Small intestine (tissue), 7 donors: ENCODE measurements around the gene DPH1. TPM values are rescaled to one million over a fixed set of nuclear protein-coding genes. Genes with fewer than 3 reads are reported as not detected.

Experiments used
- DNase-seq, 2 donors: peaks; one replicate each; pipeline versions ENCODE4 v3.0.0 to v3.0.0-alpha.2; 2013
- FAIRE-seq: peaks from 2 replicates; lab custom pipeline; 2012; peaks lifted over from hg19 to GRCh38; lab: Jason Lieb, UNC
- H3K27ac ChIP-seq, 3 donors: one replicate each; pipeline ENCODE4 v1.5.1; 2013; ENCODE audit warnings: low read length in 2 of 3, mild to moderate bottlenecking in 2 of 3, control low read depth in 1 of 3, inconsistent platforms in 1 of 3, low read depth in 1 of 3, moderate library complexity in 1 of 3
- H3K27me3 ChIP-seq, 3 donors: one replicate each; pipeline ENCODE4 v1.6.1; 2013; ENCODE audit warnings: low read length in 3 of 3, inconsistent platforms in 1 of 3; ENCODE audit not compliant: control insufficient read depth in 3 of 3, insufficient read depth in 3 of 3
- H3K36me3 ChIP-seq, 3 donors: one replicate each; pipeline ENCODE4 v1.6.1; 2013; ENCODE audit warnings: low read length in 3 of 3, inconsistent platforms in 1 of 3, low read depth in 1 of 3, mild to moderate bottlenecking in 1 of 3, moderate library complexity in 1 of 3; ENCODE audit not compliant: control insufficient read depth in 3 of 3, insufficient read depth in 2 of 3
- H3K4me1 ChIP-seq, 3 donors: one replicate each; pipeline ENCODE4 v1.6.1; 2013; ENCODE audit warnings: low read length in 2 of 3, inconsistent platforms in 1 of 3, low read depth in 1 of 3, mild to moderate bottlenecking in 1 of 3, moderate library complexity in 1 of 3; ENCODE audit not compliant: control insufficient read depth in 3 of 3, insufficient read depth in 2 of 3
- H3K4me3 ChIP-seq, 3 donors: one replicate each; pipeline ENCODE4 v1.5.1; 2013; ENCODE audit warnings: low read length in 3 of 3, control low read depth in 1 of 3, inconsistent platforms in 1 of 3, low read depth in 1 of 3, mild to moderate bottlenecking in 1 of 3, moderate library complexity in 1 of 3
- H3K9me3 ChIP-seq, 2 donors: one replicate each; pipeline ENCODE4 v1.6.1; 2013; ENCODE audit warnings: low read depth in 1 of 2, low read length in 1 of 2; ENCODE audit not compliant: control insufficient read depth in 2 of 2, insufficient read depth in 1 of 2
- WGBS, 3 donors: extraction: QIAGEN DNeasy Blood & Tissue Kit; methylation state at CpG; one replicate each; pipeline ENCODE4 v1.1.7; 2013; 5-methylcytosine and 5-hydroxymethylcytosine counted together
- polyA plus RNA-seq, 4 donors: library from polyadenylated mRNA; stranded (reverse) in 3 of 4; unstranded in 1 of 4; fragments of 200-250 nt in 3 of 4; fragments of 120-200 nt in 1 of 4; gene quantifications; one replicate each; pipeline versions ENCODE4 v1.2.1 to v1.2.3, GENCODE V29; 2013
- donor health status: healthy with polysubstance abuse.
- donor health status: control.
- donor health status: control.
- donor health status: Bipolar disorder and iron deficiency.
- donor health status: healthy.

DPH1 gene
- polyA plus RNA-seq, 4 donors = 11.6 to 40.2 (median 15.8) TPM

DNA sequence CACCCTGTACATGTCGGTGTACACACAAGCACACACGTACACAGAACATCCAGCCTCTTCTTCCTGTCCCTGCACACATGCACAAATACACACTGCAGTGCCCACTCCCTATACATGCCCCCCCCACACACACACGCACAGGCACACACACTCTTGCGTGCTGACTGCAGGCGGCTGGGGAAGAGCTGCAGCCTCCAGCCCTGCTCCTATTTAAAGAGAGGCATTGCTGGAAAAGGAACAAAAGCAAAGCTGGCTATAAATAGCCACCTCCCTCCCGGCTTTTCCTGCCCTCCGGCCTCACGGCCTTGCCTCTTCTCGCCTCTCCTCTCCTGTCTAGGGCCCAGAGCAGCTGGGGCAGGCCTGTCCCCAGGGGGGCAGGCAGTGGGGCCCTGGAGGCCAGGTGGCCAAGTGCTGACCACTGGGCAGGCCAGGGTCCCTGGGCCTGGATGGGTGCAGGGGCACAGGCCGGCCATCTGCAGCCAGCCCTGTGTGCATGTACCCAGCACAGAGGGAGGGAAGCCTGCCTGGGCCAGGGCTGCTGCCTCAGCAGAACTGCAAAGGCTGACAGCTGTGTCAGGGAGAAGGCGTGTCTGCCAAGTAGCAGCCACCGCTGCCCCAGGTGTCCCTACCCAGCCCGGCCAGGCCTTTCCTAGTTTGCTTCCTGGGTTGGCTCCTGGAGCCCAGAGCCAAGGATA is 30.2 kb upstream of the DPH1 start:
- FAIRE-seq (no peak), DNase-seq (peak; percentile 82 to 86)
- H3K4me1 ChIP-seq = peaks cover 0 to 37% (median 0%) of the 10 kb centered on the region in 3 donors
- H3K9me3 ChIP-seq = no peaks in the 10 kb centered on the region
- 33 to 47% (median 37%) methylated on average over 13 of the region's 13 CpGs for WGBS, 3 donors
- peaks cover 0 to 42% (median 0%) of the 10 kb centered on the region in 3 donors for H3K36me3 ChIP-seq
- no peak overlapping the region for H3K4me3 ChIP-seq
- peaks cover 0 to 2% (median 0%) of the 10 kb centered on the region in 3 donors for H3K27me3 ChIP-seq
- H3K27ac ChIP-seq = peak overlapping the region; percentile 12 to 57 (median 49)

- DNase-seq (no peak), FAIRE-seq (no peak)
- 82 to 89% (median 82%) methylated on average over 16 of the region's 16 CpGs for WGBS, 3 donors
- Histone ChIP-seq H3K27ac (no peak overlapping the region), H3K9me3 (no peaks in the 10 kb centered on the region), H3K36me3 (peaks cover 0 to 65% (median 0%) of the 10 kb centered on the region in 3 donors), H3K4me1 (peaks cover 0 to 21% (median 0%) of the 10 kb centered on the region in 3 donors), H3K27me3 (peaks cover 0 to 2% (median 0%) of the 10 kb centered on the region in 3 donors), H3K4me3 (no peak overlapping the region)
Observed at GRCh38 chr17:2002767-2003329, 27.1 kb upstream of the DPH1 start.

- Histone ChIP-seq H3K27me3 (peaks cover 0 to 2% (median 0%) of the 10 kb centered on the region in 3 donors), H3K36me3 (peaks cover 0 to 65% (median 0%) of the 10 kb centered on the region in 3 donors), H3K4me3 (no peak overlapping the region), H3K9me3 (no peaks in the 10 kb centered on the region), H3K27ac (no peak overlapping the region), H3K4me1 (peaks cover 0 to 21% (median 0%) of the 10 kb centered on the region in 3 donors)
- WGBS, 3 donors = 93 to 94% (median 93%) methylated on average over 13 of the region's 13 CpGs
- DNase-seq = no peak
- FAIRE-seq = no peak
Observed at GRCh38 chr17:2003525-2003924, 26.4 kb upstream of the DPH1 start.

DNA sequence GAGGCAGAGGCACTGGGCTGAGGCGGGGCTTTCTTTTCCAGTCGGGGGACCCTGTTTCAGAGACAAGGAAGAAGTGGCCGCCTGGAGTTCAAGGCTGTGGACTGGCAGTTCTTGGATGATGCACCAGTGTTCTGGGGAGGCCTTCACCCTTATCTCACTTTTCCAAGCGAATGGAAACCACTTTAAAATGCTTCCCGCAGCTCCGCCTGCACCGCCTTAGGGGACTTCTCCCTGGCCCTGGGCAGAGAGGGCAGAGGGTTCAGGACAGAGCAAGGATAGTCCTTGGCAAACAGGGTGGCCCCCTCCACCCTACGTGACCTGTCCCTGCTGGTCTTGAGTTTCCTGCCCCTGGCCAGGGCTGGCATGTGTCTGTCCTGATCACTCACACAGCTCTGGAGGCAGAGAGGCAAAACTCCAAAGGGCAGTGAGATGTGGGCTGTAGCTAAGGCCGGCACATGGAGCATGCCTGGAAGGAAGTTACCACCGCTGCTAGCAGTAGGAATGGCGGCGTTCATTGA is 25.5 kb upstream of the DPH1 start:
- H3K27me3 ChIP-seq = no peaks in the 10 kb centered on the region
- H3K36me3 ChIP-seq = peaks cover 0 to 64% (median 0%) of the 10 kb centered on the region in 3 donors
- WGBS, 3 donors = 69 to 77% (median 73%) methylated on average over 12 of the region's 12 CpGs
- peaks cover 0 to 12% (median 0%) of the 10 kb centered on the region in 3 donors for H3K4me1 ChIP-seq
- H3K4me3 ChIP-seq = no peak overlapping the region
- DNase-seq = peak in 1 of 2 donors; percentile 19
- H3K9me3 ChIP-seq = no peaks in the 10 kb centered on the region
- FAIRE-seq = no peak
- no peak overlapping the region for H3K27ac ChIP-seq

GRCh38 chr17:2008332-2009126 is 21.4 kb upstream of the DPH1 start:
- WGBS, 3 donors = 69 to 78% (median 74%) methylated on average over 15 of the region's 15 CpGs
- DNase-seq (peak; percentile 68), FAIRE-seq (no peak)
- H3K27me3 ChIP-seq = peaks cover 0 to 2% (median 0%) of the 10 kb centered on the region in 3 donors
- H3K9me3 ChIP-seq = no peaks in the 10 kb centered on the region
- no peak overlapping the region for H3K4me3 ChIP-seq
- H3K4me1 ChIP-seq = peaks cover 0 to 8% (median 0%) of the 10 kb centered on the region in 3 donors
- H3K27ac ChIP-seq = no peak overlapping the region
- peaks cover 0 to 35% (median 0%) of the 10 kb centered on the region in 3 donors for H3K36me3 ChIP-seq

- no peak for FAIRE-seq
- Histone ChIP-seq H3K9me3 (no peaks in the 10 kb centered on the region), H3K36me3 (peaks cover 0 to 28% (median 0%) of the 10 kb centered on the region in 3 donors), H3K4me1 (peaks cover 0 to 3% (median 0%) of the 10 kb centered on the region in 3 donors), H3K27ac (no peak overlapping the region), H3K27me3 (peaks cover 0 to 2% (median 0%) of the 10 kb centered on the region in 3 donors), H3K4me3 (no peak overlapping the region)
- 94 to 97% (median 96%) methylated on average over 10 of the region's 10 CpGs for WGBS, 3 donors
- DNase-seq = no peak
Observed at GRCh38 chr17:2009737-2010136, 20.2 kb upstream of the DPH1 start.

- no peak overlapping the region for H3K4me3 ChIP-seq
- peaks cover 0 to 13% (median 0%) of the 10 kb centered on the region in 3 donors for H3K36me3 ChIP-seq
- 37 to 42% (median 40%) methylated on average over 24 of the region's 24 CpGs for WGBS, 3 donors
- H3K4me1 ChIP-seq = peaks cover 0 to 3% (median 0%) of the 10 kb centered on the region in 3 donors
- DNase-seq (no peak), FAIRE-seq (no peak)
- H3K27me3 ChIP-seq = peaks cover 0 to 3% (median 0%) of the 10 kb centered on the region in 3 donors
- no peaks in the 10 kb centered on the region for H3K9me3 ChIP-seq
- H3K27ac ChIP-seq = no peak overlapping the region
Observed at GRCh38 chr17:2011411-2012371, 18.3 kb upstream of the DPH1 start.
